Trophoblast cell (in vitro differentiated cells and primary cell): Measurements from ENCODE around the gene CDK6.

Source experiments
- DNase-seq, 2 donors: peaks; one replicate each; pipeline ENCODE4 v3.0.0-alpha.2; 2016
- H2AFZ ChIP-seq: 2 replicates; pipeline ENCODE4 v1.6.1; 2013; ENCODE audit warnings: low read length, moderate library complexity, mild to moderate bottlenecking; ENCODE audit not compliant: insufficient read depth, poor library complexity
- H2AK5ac ChIP-seq: 2 replicates; pipeline ENCODE4 v1.6.1; 2013; ENCODE audit warnings: mild to moderate bottlenecking, low read length
- H2BK120ac ChIP-seq: 2 replicates; pipeline ENCODE4 v1.6.1; 2013; ENCODE audit warnings: low read length, mild to moderate bottlenecking, moderate library complexity; ENCODE audit not compliant: insufficient read depth, poor library complexity
- H2BK12ac ChIP-seq: 2 replicates; pipeline ENCODE4 v1.6.1; 2013; ENCODE audit warnings: mild to moderate bottlenecking, low read length, moderate library complexity
- H2BK5ac ChIP-seq: 2 replicates; pipeline ENCODE4 v1.6.1; 2013; ENCODE audit warnings: low read length, low read depth, moderate library complexity, mild to moderate bottlenecking; ENCODE audit not compliant: poor library complexity
- H3K14ac ChIP-seq: 2 replicates; pipeline ENCODE4 v1.6.1; 2013; ENCODE audit warnings: mild to moderate bottlenecking, low read length
- H3K18ac ChIP-seq: 2 replicates; pipeline ENCODE4 v1.6.1; 2013; ENCODE audit warnings: mild to moderate bottlenecking, low read length
- H3K23ac ChIP-seq: 2 replicates; pipeline ENCODE4 v1.6.1; 2013; ENCODE audit warnings: low read length
- H3K27ac ChIP-seq: 2 replicates; pipeline ENCODE4 v1.5.1; 2013; ENCODE audit warnings: low read depth, mild to moderate bottlenecking, inconsistent platforms, low read length, moderate library complexity
- H3K27me3 ChIP-seq: 2 replicates; pipeline ENCODE4 v1.6.1; 2013; ENCODE audit warnings: inconsistent platforms, mild to moderate bottlenecking, low read length, moderate library complexity; ENCODE audit not compliant: insufficient read depth
- H3K36me3 ChIP-seq, 2 experiments: 1 replicate in 1 of 2; 2 replicates in 1 of 2; pipeline ENCODE4 v1.6.1; 2013; ENCODE audit warnings: low read length in 2 of 2, mild to moderate bottlenecking in 2 of 2, moderate library complexity in 1 of 2; ENCODE audit not compliant: insufficient read depth in 2 of 2, control insufficient read depth in 1 of 2
- H3K4ac ChIP-seq: 2 replicates; pipeline ENCODE4 v1.6.1; 2013; ENCODE audit warnings: low read depth, mild to moderate bottlenecking, low read length, moderate library complexity
- H3K4me1 ChIP-seq, 2 experiments: 1 replicate in 1 of 2; 2 replicates in 1 of 2; pipeline ENCODE4 v1.6.1; 2013; ENCODE audit warnings: low read length in 2 of 2, mild to moderate bottlenecking in 2 of 2, moderate library complexity in 1 of 2; ENCODE audit not compliant: insufficient read depth in 2 of 2, control insufficient read depth in 1 of 2
- H3K4me2 ChIP-seq: 2 replicates; pipeline ENCODE4 v1.6.1; 2013; ENCODE audit warnings: inconsistent platforms, mild to moderate bottlenecking, low read length, moderate library complexity
- H3K4me3 ChIP-seq: 2 replicates; pipeline ENCODE4 v1.5.1; 2013; ENCODE audit warnings: mild to moderate bottlenecking, low read depth, low read length, inconsistent platforms
- H3K79me1 ChIP-seq: one replicate; pipeline ENCODE4 v1.6.1; 2013; ENCODE audit warnings: low read length
- H3K79me2 ChIP-seq: 2 replicates; pipeline ENCODE4 v1.6.1; 2013; ENCODE audit warnings: low read length, mild to moderate bottlenecking; ENCODE audit not compliant: control insufficient read depth, insufficient read depth, poor library complexity
- H3K9ac ChIP-seq: 2 replicates; pipeline ENCODE4 v1.6.1; 2013; ENCODE audit warnings: mild to moderate bottlenecking, low read length
- H3K9me3 ChIP-seq: 2 replicates; pipeline ENCODE4 v1.6.1; 2013; ENCODE audit warnings: low read depth, mild to moderate bottlenecking, control low read depth, inconsistent platforms, low read length; ENCODE audit not compliant: insufficient read depth
- H4K12ac ChIP-seq: 2 replicates; pipeline ENCODE4 v1.6.1; 2013; ENCODE audit warnings: low read depth, mild to moderate bottlenecking, low read length, moderate library complexity
- H4K8ac ChIP-seq: 2 replicates; pipeline ENCODE4 v1.6.1; 2013; ENCODE audit warnings: low read depth, mild to moderate bottlenecking, low read length, moderate library complexity
- H4K91ac ChIP-seq: one replicate; pipeline ENCODE4 v1.6.1; 2013; ENCODE audit warnings: low read depth, mild to moderate bottlenecking, low read length, moderate library complexity
- WGBS: extraction: QIAGEN DNeasy Blood & Tissue Kit; methylation state at CpG from one replicate; pipeline ENCODE4 v1.1.7; 2013; ENCODE audit warnings: missing lambda C conversion rate; ENCODE audit not compliant: insufficient read length, insufficient coverage; ENCODE audit errors: extremely low coverage; 5-methylcytosine and 5-hydroxymethylcytosine counted together

Gene CDK6

DNA sequence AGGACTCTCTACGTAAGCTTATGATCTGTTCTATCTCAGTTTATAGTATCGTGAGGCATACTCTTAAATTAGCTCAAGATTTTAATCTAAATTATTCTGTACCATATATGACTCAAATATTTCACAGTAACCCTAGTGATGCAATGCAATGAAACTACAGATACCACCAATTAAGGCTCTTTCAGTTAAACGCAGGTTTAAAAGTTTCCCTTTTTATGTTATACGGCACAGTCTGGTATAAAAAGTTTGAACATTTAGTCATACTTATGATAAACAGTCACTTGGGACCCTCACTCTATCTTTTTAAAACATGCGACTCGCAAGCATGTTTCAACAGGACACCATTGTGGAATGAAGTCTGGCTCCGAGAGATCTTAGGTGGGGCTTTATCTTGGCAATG is 107.2 kb downstream of the CDK6 start:
- Histone ChIP-seq H2BK12ac (no peak overlapping the region), H2BK5ac (no peak overlapping the region), H3K79me2 (no peaks in the 10 kb centered on the region), H2BK120ac (no peak overlapping the region), H3K9me3 (no peaks in the 10 kb centered on the region), H3K27me3 (no peaks in the 10 kb centered on the region), H3K4ac (no peak overlapping the region), H4K8ac (no peak overlapping the region), H3K4me2 (no peak overlapping the region), H3K79me1 (no peaks in the 10 kb centered on the region), H2AFZ (no peak overlapping the region), H4K91ac (no peak overlapping the region), H3K9ac (no peak overlapping the region), H4K12ac (no peak overlapping the region), H3K23ac (no peak overlapping the region), H3K18ac (no peak overlapping the region), H3K4me3 (no peak overlapping the region), H3K36me3 (peaks cover 6 to 9% of the 10 kb centered on the region in 2 experiments), H3K27ac (no peak overlapping the region), H3K4me1 (no peaks in the 10 kb centered on the region), H2AK5ac (no peak overlapping the region), H3K14ac (no peak overlapping the region)
- WGBS = no CpG with 5 or more reads among the region's 7 CpGs
- no peak for DNase-seq

DNA sequence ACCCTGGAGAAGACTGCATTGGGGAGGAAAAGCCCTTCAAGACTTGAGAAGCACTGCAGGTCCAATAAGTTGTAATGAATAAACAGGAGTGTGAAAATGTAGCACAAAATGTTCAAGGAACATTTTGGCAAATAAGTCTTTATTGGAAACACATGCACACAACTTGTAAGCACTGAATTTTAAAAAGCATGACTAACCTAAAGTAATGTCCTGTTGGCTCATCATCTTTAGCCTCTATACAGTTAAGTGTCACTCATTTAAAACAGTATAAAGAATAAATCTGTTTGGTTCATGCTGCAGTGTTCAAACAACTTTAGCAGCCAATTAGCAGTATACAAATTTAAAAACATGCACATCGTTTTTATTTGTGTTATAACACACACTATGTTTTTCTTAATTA is 108.6 kb downstream of the CDK6 start:
- WGBS = no CpG with 5 or more reads among the region's 1 CpG
- Histone ChIP-seq H4K12ac (no peak overlapping the region), H2BK12ac (no peak overlapping the region)

DNA sequence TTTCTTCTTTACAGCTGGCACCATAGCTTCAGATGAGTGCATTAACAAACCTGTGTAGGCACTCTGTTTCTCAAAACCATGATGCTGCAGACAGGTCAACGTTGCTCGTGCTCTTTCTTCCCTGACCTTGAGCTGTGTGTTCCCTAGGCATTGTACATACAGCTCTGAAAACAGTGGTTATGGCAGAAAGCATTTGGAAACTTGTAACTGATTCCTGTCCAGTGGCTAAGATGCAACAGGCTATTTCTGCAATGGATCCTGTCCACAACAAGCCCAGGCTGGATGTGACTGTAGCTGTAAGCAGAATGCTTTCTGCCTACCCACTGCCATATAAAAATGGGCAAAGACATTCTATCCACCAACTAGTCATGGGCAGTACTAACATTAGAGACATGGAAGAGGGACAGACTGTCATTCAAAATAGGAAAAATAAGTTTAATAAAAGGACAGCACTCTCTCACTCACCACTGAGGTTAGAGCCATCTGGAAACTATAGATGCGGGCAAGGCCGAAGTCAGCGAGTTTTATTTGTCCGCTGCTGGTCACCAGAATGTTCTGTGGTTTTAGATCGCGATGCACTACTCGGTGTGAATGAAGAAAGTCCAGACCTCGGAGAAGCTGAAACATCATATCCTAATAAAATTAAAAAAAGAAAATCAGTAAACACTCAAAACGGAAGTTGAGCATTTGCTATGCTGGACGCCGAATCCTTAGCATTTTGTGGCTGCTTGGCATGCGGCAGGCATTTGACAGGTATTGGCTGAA is 111.0 kb downstream of the CDK6 start:
- no peak overlapping the region for H3K4me3 ChIP-seq
- no peak overlapping the region for H2AFZ ChIP-seq
- H3K4me2 ChIP-seq = no peak overlapping the region
- H4K91ac ChIP-seq = no peak overlapping the region
- no peaks in the 10 kb centered on the region for H3K27me3 ChIP-seq
- no peak overlapping the region for H2BK5ac ChIP-seq
- no peak overlapping the region for H3K4ac ChIP-seq
- no peak overlapping the region for H3K14ac ChIP-seq
- H2BK12ac ChIP-seq = no peak overlapping the region
- H3K9ac ChIP-seq = no peak overlapping the region
- no peaks in the 10 kb centered on the region for H3K9me3 ChIP-seq
- no peak for DNase-seq
- no peak overlapping the region for H2AK5ac ChIP-seq
- H3K27ac ChIP-seq = no peak overlapping the region
- peaks cover 4 to 13% of the 10 kb centered on the region in 2 experiments for H3K36me3 ChIP-seq
- WGBS = no CpG with 5 or more reads among the region's 14 CpGs
- H4K12ac ChIP-seq = no peak overlapping the region
- no peak overlapping the region for H3K18ac ChIP-seq
- no peak overlapping the region for H3K23ac ChIP-seq
- peaks cover 4% of the 10 kb centered on the region for H3K79me1 ChIP-seq
- H2BK120ac ChIP-seq = no peak overlapping the region
- no peaks in the 10 kb centered on the region for H3K79me2 ChIP-seq
- H4K8ac ChIP-seq = no peak overlapping the region
- H3K4me1 ChIP-seq = peaks cover 2 to 5% of the 10 kb centered on the region in 2 experiments

More for the DNA sequence above, 108.6 kb downstream of the CDK6 start:
- H3K79me2 ChIP-seq = no peaks in the 10 kb centered on the region
- H3K4ac ChIP-seq = no peak overlapping the region
- H3K14ac ChIP-seq = no peak overlapping the region
- no peaks in the 10 kb centered on the region for H3K27me3 ChIP-seq
- peaks cover 2% of the 10 kb centered on the region for H3K79me1 ChIP-seq
- H2BK5ac ChIP-seq = no peak overlapping the region
- no peak overlapping the region for H3K27ac ChIP-seq
- H3K9me3 ChIP-seq = no peaks in the 10 kb centered on the region
- DNase-seq = no peak
- no peak overlapping the region for H3K23ac ChIP-seq
- H2BK120ac ChIP-seq = no peak overlapping the region
- peaks cover 6 to 9% of the 10 kb centered on the region in 2 experiments for H3K36me3 ChIP-seq
- no peak overlapping the region for H3K4me2 ChIP-seq
- no peak overlapping the region for H4K8ac ChIP-seq
- no peak overlapping the region for H3K4me3 ChIP-seq
- no peak overlapping the region for H2AFZ ChIP-seq
- H3K18ac ChIP-seq = no peak overlapping the region
- peaks cover 2 to 5% of the 10 kb centered on the region in 2 experiments for H3K4me1 ChIP-seq
- no peak overlapping the region for H2AK5ac ChIP-seq
- no peak overlapping the region for H4K91ac ChIP-seq
- no peak overlapping the region for H3K9ac ChIP-seq

DNA sequence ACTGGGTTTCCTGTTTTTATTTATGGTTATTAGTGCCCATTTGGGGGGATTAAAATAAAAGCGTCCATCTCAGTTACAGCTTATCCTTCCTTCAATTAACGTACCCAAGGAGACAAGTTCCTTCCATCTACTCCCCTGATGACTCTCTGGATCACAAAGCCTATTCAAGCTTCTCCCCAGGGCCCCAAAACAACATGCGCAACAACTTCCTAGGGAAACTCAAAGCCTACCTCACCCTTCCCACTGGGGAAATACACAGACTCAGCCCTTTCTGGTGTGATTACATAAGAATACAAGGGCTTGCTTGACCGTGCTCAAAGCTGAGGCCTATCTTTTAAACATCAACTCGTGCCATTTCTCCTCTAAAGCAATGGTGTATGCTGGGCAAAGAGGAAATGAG is 112.4 kb downstream of the CDK6 start:
- peak overlapping the region; percentile 60 for H3K14ac ChIP-seq
- no peak overlapping the region for H2AFZ ChIP-seq
- no peaks in the 10 kb centered on the region for H3K27me3 ChIP-seq
- no peak overlapping the region for H4K12ac ChIP-seq
- H3K36me3 ChIP-seq = peaks cover 4 to 13% of the 10 kb centered on the region in 2 experiments
- H3K18ac ChIP-seq = peak overlapping the region; percentile 69
- peak overlapping the region; percentile 81 for H2AK5ac ChIP-seq
- H3K79me1 ChIP-seq = peaks cover 4% of the 10 kb centered on the region
- no peak overlapping the region for H3K9ac ChIP-seq
- peak overlapping the region; percentile 37 for H2BK5ac ChIP-seq
- H4K8ac ChIP-seq = peak overlapping the region; percentile 67
- no peak for DNase-seq
- H3K4me3 ChIP-seq = no peak overlapping the region
- H2BK120ac ChIP-seq = peak overlapping the region; percentile 89
- no peak overlapping the region for H4K91ac ChIP-seq
- H2BK12ac ChIP-seq = peak overlapping the region; percentile 83
- no peak overlapping the region for H3K23ac ChIP-seq
- WGBS = no CpG with 5 or more reads among the region's 5 CpGs
- no peak overlapping the region for H3K4me2 ChIP-seq
- peak overlapping the region; percentile 50 for H3K4ac ChIP-seq
- H3K79me2 ChIP-seq = no peaks in the 10 kb centered on the region
- no peak overlapping the region for H3K27ac ChIP-seq
- H3K9me3 ChIP-seq = no peaks in the 10 kb centered on the region
- H3K4me1 ChIP-seq = peaks cover 2 to 5% of the 10 kb centered on the region in 2 experiments
